HG03354 (cell line): ENCODE measurements around the gene SLC17A9.

Experiments
- ATAC-seq: cut with Tn5 transposase; IDR thresholded peaks from one replicate; pipeline ENCODE4 v1.9.1; 2021; ENCODE audit warnings: mild to moderate bottlenecking; ENCODE audit not compliant: unreplicated experiment, poor library complexity, severe bottlenecking

SLC17A9 gene

GRCh38 chr20:62963614-62964397, 11.3 kb downstream of the SLC17A9 start:
- no peak for ATAC-seq

GRCh38 chr20:62964700-62965099, 12.2 kb downstream of the SLC17A9 start:
- no peak for ATAC-seq

GRCh38 chr20:62965363-62965771, 12.9 kb downstream of the SLC17A9 start:
- no peak for ATAC-seq

GRCh38 chr20:62966212-62967148, 14.0 kb downstream of the SLC17A9 start:
- no peak for ATAC-seq

GRCh38 chr20:62967149-62967501, 14.6 kb downstream of the SLC17A9 start:
- no peak for ATAC-seq

- ATAC-seq = no peak
These were observed 15.3 kb downstream of the SLC17A9 start for GRCh38 chr20:62967628-62968351.

- no peak for ATAC-seq
These were observed 16.1 kb downstream of the SLC17A9 start for GRCh38 chr20:62968378-62969178.

- ATAC-seq = no peak
These were observed 16.8 kb downstream of the SLC17A9 start for GRCh38 chr20:62969179-62969760.

GRCh38 chr20:62969939-62970306, 17.4 kb downstream of the SLC17A9 start:
- ATAC-seq = no peak

- no peak for ATAC-seq
These were observed 18.1 kb downstream of the SLC17A9 start for GRCh38 chr20:62970307-62971210.

GRCh38 chr20:62971211-62971949, 18.9 kb downstream of the SLC17A9 start:
- ATAC-seq = no peak

GRCh38 chr20:62971950-62972844, 19.7 kb downstream of the SLC17A9 start:
- peak; percentile 76 for ATAC-seq

- no peak for ATAC-seq
These were observed 20.6 kb downstream of the SLC17A9 start for GRCh38 chr20:62972845-62973745.

- no peak for ATAC-seq
These were observed 22.8 kb downstream of the SLC17A9 start for GRCh38 chr20:62975251-62975760.

- ATAC-seq = no peak
These were observed 23.5 kb downstream of the SLC17A9 start for GRCh38 chr20:62975812-62976508.
